ENCODE data around the gene PRKCH.

The PRKCH gene

GRCh38 chr14:61516964-61517653 lies 195.7 kb downstream of the PRKCH start:
- peak; percentile 49 for ATAC-seq

GRCh38 chr14:61517911-61518384 lies 196.6 kb downstream of the PRKCH start:
- TF ChIP-seq ISL1 (CRISPR knock-in tag; IDR thresholded peaks at IDR 0.05) (peak; percentile 40; the same call in 1 of the 2 replicates), CSDC2 (CRISPR knock-in tag; IDR thresholded peaks at IDR 0.05) (no peak), ZNF8 (CRISPR knock-in tag; IDR thresholded peaks at IDR 0.05) (no peak)
- ATAC-seq, result no peak

More at GRCh38 chr14:61516964-61517653, 195.7 kb downstream of the PRKCH start:
- TF ChIP-seq CREB5 (CRISPR knock-in tag; IDR thresholded peaks at IDR 0.05; ENCODE audit: low read depth), result no peak
- TF ChIP-seq TSHZ2 (CRISPR knock-in tag; IDR thresholded peaks at IDR 0.05), result no peak
- TF ChIP-seq ARNTL (CRISPR knock-in tag; IDR thresholded peaks at IDR 0.05; ENCODE audit: borderline replicate concordance, low read depth), result no peak
- no peak for TF ChIP-seq PPARA (CRISPR knock-in tag; IDR thresholded peaks at IDR 0.05; ENCODE audit: borderline replicate concordance)
- TF ChIP-seq SNAI2 (CRISPR knock-in tag; IDR thresholded peaks at IDR 0.05), result no peak
- no peak for TF ChIP-seq OSR1 (CRISPR knock-in tag; IDR thresholded peaks at IDR 0.05)
- no peak for TF ChIP-seq ZNF8 (CRISPR knock-in tag; IDR thresholded peaks at IDR 0.05)
- no peak for TF ChIP-seq ESRRG (CRISPR knock-in tag; IDR thresholded peaks at IDR 0.05)
- no peak for TF ChIP-seq GLIS3 (CRISPR knock-in tag; IDR thresholded peaks at IDR 0.05)
- TF ChIP-seq POU6F1 (CRISPR knock-in tag; IDR thresholded peaks at IDR 0.05; ENCODE audit: borderline replicate concordance, low read depth), result no peak
- no peak for TF ChIP-seq TCF4 (CRISPR knock-in tag; IDR thresholded peaks at IDR 0.05; ENCODE audit: borderline replicate concordance)
- no peak for TF ChIP-seq ZFP30 (CRISPR knock-in tag; IDR thresholded peaks at IDR 0.05)
- no peak for TF ChIP-seq CSDC2 (CRISPR knock-in tag; IDR thresholded peaks at IDR 0.05)
- no peak for TF ChIP-seq ISL1 (CRISPR knock-in tag; IDR thresholded peaks at IDR 0.05)
- no peak for TF ChIP-seq ZC3H10 (CRISPR knock-in tag; IDR thresholded peaks at IDR 0.05)
- no peak for TF ChIP-seq ZFP3 (CRISPR knock-in tag; IDR thresholded peaks at IDR 0.05)
- TF ChIP-seq ZNF70 (CRISPR knock-in tag; IDR thresholded peaks at IDR 0.05), result no peak

- ATAC-seq, result no peak
- TF ChIP-seq ZFP30 (CRISPR knock-in tag; IDR thresholded peaks at IDR 0.05) (no peak), TSHZ2 (CRISPR knock-in tag; IDR thresholded peaks at IDR 0.05) (no peak), TOX (CRISPR knock-in tag; IDR thresholded peaks at IDR 0.05; ENCODE audit: borderline replicate concordance) (no peak), OSR1 (CRISPR knock-in tag; IDR thresholded peaks at IDR 0.05) (no peak), ESRRG (CRISPR knock-in tag; IDR thresholded peaks at IDR 0.05) (no peak), ZNF70 (CRISPR knock-in tag; IDR thresholded peaks at IDR 0.05) (no peak), ZNF8 (CRISPR knock-in tag; IDR thresholded peaks at IDR 0.05) (no peak), TCF4 (CRISPR knock-in tag; IDR thresholded peaks at IDR 0.05; ENCODE audit: borderline replicate concordance) (no peak), POU6F1 (CRISPR knock-in tag; IDR thresholded peaks at IDR 0.05; ENCODE audit: borderline replicate concordance, low read depth) (no peak), RARB (CRISPR knock-in tag; IDR thresholded peaks at IDR 0.05) (no peak), ARNTL (CRISPR knock-in tag; IDR thresholded peaks at IDR 0.05; ENCODE audit: borderline replicate concordance, low read depth) (no peak), ISL1 (CRISPR knock-in tag; IDR thresholded peaks at IDR 0.05) (no peak), ZNF565 (CRISPR knock-in tag; conservative IDR thresholded peaks at IDR 0.05; ENCODE audit: low read depth) (no peak), BACH2 (CRISPR knock-in tag; IDR thresholded peaks at IDR 0.05; ENCODE audit: borderline replicate concordance) (no peak), GLIS3 (CRISPR knock-in tag; IDR thresholded peaks at IDR 0.05) (no peak)
Observed at GRCh38 chr14:61518403-61518802, 197.0 kb downstream of the PRKCH start.

All from SK-N-SH treated with all-trans-retinoic acid at 6 μM for 48 hours (cell line).